CD14-positive monocyte (primary cell): Measurements from ENCODE around the gene KCNK1. TPM values are rescaled to one million over a fixed set of nuclear protein-coding genes. Genes with fewer than 3 reads are reported as not detected.

Experiments
- DNase-seq, 3 donors: peaks; one replicate each; pipeline ENCODE4 v3.0.0-alpha.2; 2011 to 2022
- H2AFZ ChIP-seq: 2 replicates; pipeline ENCODE4 v1.6.0; 2012; ENCODE audit warnings: mild to moderate bottlenecking, low read depth, low read length, inconsistent platforms; ENCODE audit not compliant: insufficient read depth, poor library complexity, severe bottlenecking
- H3K27ac ChIP-seq, 2 donors: 1 replicate in 1 of 2; 2 replicates in 1 of 2; pipeline ENCODE4 v1.5.1; 2012 to 2013; ENCODE audit warnings: low read length in 2 of 2, control low read depth in 1 of 2, inconsistent platforms in 1 of 2, low read depth in 1 of 2, mild to moderate bottlenecking in 1 of 2
- H3K27me3 ChIP-seq, 2 donors: one replicate each; pipeline versions ENCODE4 v1.6.0 to v1.6.1; 2011 to 2013; ENCODE audit warnings: low read length in 2 of 2; ENCODE audit not compliant: control insufficient read depth in 2 of 2, insufficient read depth in 2 of 2
- H3K36me3 ChIP-seq, 2 donors: replicated peaks in 1 of 2; 1 replicate in 1 of 2; 2 replicates in 1 of 2; pipeline versions ENCODE4 v1.5.1 to v1.6.1; 2012 to 2013; ENCODE audit warnings: low read length in 2 of 2, control low read depth in 1 of 2, inconsistent platforms in 1 of 2, mild to moderate bottlenecking in 1 of 2; ENCODE audit not compliant: insufficient read depth in 2 of 2, control insufficient read depth in 1 of 2
- H3K4me1 ChIP-seq, 2 donors: 1 replicate in 1 of 2; 2 replicates in 1 of 2; pipeline versions ENCODE4 v1.5.1 to v1.6.1; 2012 to 2013; ENCODE audit warnings: low read length in 2 of 2, control low read depth in 1 of 2, inconsistent platforms in 1 of 2, mild to moderate bottlenecking in 1 of 2, moderate library complexity in 1 of 2; ENCODE audit not compliant: insufficient read depth in 2 of 2, control insufficient read depth in 1 of 2
- H3K4me2 ChIP-seq: replicated peaks from 2 replicates; pipeline ENCODE3; 2012; ENCODE audit warnings: low read length, moderate library complexity, mild to moderate bottlenecking; ENCODE audit not compliant: poor library complexity, severe bottlenecking; ENCODE audit errors: extremely low read depth
- H3K4me3 ChIP-seq, 3 experiments: fragments of 200-600 bp in 1 of 3; sonication (generic) in 1 of 3; replicated peaks in 1 of 3; 1 replicate in 2 of 3; 2 replicates in 1 of 3; pipeline ENCODE4 v1.5.1; 2011 to 2013; ENCODE audit warnings: low read length in 3 of 3, mild to moderate bottlenecking in 3 of 3, control low read depth in 2 of 3, low read depth in 2 of 3, inconsistent platforms in 1 of 3, moderate library complexity in 1 of 3
- H3K79me2 ChIP-seq: 2 replicates; pipeline ENCODE4 v1.6.0; 2012; ENCODE audit warnings: mild to moderate bottlenecking, control low read depth, inconsistent platforms, low read length, moderate library complexity; ENCODE audit not compliant: insufficient read depth
- H3K9ac ChIP-seq: 2 replicates; pipeline ENCODE4 v1.6.0; 2017; ENCODE audit warnings: low read length, mild to moderate bottlenecking; ENCODE audit not compliant: insufficient read depth, poor library complexity, severe bottlenecking
- H3K9me3 ChIP-seq, 2 donors: replicated peaks in 1 of 2; 1 replicate in 1 of 2; 2 replicates in 1 of 2; pipeline versions ENCODE4 v1.5.1 to v1.6.1; 2012 to 2013; ENCODE audit warnings: low read length in 2 of 2, control low read depth in 1 of 2; ENCODE audit not compliant: control insufficient read depth in 1 of 2, insufficient read depth in 1 of 2
- H4K20me1 ChIP-seq: 2 replicates; pipeline ENCODE4 v1.6.0; 2012; ENCODE audit warnings: mild to moderate bottlenecking, low read length, control low read depth, moderate library complexity; ENCODE audit not compliant: insufficient read depth
- H3K27ac Mint-ChIP-seq, 7 donors: one replicate each; pipeline ENCODE4 v1.8.0; 2020; ENCODE audit warnings: mild to moderate bottlenecking in 7 of 7, mixed read lengths in 7 of 7, moderate library complexity in 6 of 7, inconsistent platforms in 2 of 7
- H3K27me3 Mint-ChIP-seq, 3 donors: one replicate each; pipeline ENCODE4 v1.8.0; 2021 to 2022; ENCODE audit warnings: low read depth in 3 of 3, mild to moderate bottlenecking in 3 of 3, mixed read lengths in 3 of 3, moderate library complexity in 3 of 3, inconsistent platforms in 1 of 3
- H3K36me3 Mint-ChIP-seq, 2 donors: one replicate each; pipeline ENCODE4 v1.8.0; 2020; ENCODE audit warnings: mixed read lengths in 2 of 2, inconsistent platforms in 1 of 2, mild to moderate bottlenecking in 1 of 2
- H3K4me1 Mint-ChIP-seq: one replicate; pipeline ENCODE4 v1.8.0; 2020; ENCODE audit warnings: mild to moderate bottlenecking, mixed read lengths
- H3K4me3 Mint-ChIP-seq, 2 donors: one replicate each; pipeline ENCODE4 v1.8.0; 2020; ENCODE audit warnings: mild to moderate bottlenecking in 2 of 2, mixed read lengths in 2 of 2, moderate library complexity in 1 of 2
- H3K9me3 Mint-ChIP-seq, 7 donors: one replicate each; pipeline ENCODE4 v1.8.0; 2020 to 2022; ENCODE audit warnings: mixed read lengths in 7 of 7, mild to moderate bottlenecking in 6 of 7, moderate library complexity in 6 of 7, inconsistent platforms in 2 of 7
- WGBS: methylation state at CpG from one replicate; pipeline ENCODE4 v1.1.5; 2013; ENCODE audit warnings: missing lambda C conversion rate; ENCODE audit not compliant: insufficient coverage; 5-methylcytosine and 5-hydroxymethylcytosine counted together
- intact Hi-C, 2 donors: fragments of 100-400 bp; cut with micrococcal nuclease; formaldehyde crosslinking; loops; one replicate each; pipeline versions ENCODE4 v1.15.0 to v1.15.1; 2023
- polyA plus RNA-seq, 3 donors: library from polyadenylated mRNA; depleted of rRNA in 1 of 3; unstranded in 2 of 3; stranded (reverse) in 1 of 3; fragments of 300-500 nt in 2 of 3; fragments of >200 nt in 1 of 3; fragmentation: Illumina TruSeq in 2 of 3; gene quantifications; 1 replicate in 2 of 3; 2 replicates in 1 of 3; pipeline ENCODE4 v1.2.3, GENCODE V29; 2012 to 2021
- TF ChIP-seq, protein P1 (sequence below): fragments of 200-600 bp; IDR thresholded peaks from one replicate; pipeline ENCODE4 v1.8.0; 2022; ENCODE audit warnings: antibody characterized with exemption, mild to moderate bottlenecking

Gene KCNK1
- polyA plus RNA-seq, 3 donors = not detected

DNA sequence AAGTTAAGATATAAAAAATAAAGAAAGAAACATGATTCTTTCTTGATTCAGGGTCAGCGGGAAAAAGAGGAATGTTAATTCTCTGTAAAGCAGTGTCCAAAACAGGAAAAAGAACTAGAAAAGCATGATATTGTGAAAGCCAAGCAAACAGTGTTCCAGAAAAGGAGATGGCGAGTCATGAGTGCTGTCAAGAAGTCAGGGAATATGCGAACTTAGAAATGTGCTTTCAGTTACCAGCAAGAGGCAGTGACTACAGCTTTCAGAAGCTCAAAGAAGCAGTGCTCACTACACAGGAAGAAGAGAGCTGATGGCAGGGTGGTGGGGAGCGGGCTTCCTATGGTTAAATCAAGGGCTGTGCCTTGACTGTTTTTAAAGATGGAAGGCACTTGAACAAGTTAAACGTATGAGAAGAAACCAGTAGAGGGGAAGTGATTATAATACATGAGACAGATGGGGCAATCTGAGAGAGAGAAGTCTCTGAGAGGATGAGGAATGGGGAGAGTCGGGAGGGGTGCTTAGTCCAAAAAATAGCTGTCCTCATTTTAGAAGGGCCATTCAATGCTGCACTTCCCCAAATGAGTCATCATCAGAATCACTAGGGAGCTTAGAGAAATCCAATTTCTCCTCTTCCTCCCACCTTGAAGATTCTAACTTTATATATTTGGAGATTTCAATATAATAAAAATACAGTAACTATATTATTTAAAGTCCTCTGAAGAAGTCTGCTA, 90.4 kb downstream of the KCNK1 start:
- TF ChIP-seq, protein P1, sequence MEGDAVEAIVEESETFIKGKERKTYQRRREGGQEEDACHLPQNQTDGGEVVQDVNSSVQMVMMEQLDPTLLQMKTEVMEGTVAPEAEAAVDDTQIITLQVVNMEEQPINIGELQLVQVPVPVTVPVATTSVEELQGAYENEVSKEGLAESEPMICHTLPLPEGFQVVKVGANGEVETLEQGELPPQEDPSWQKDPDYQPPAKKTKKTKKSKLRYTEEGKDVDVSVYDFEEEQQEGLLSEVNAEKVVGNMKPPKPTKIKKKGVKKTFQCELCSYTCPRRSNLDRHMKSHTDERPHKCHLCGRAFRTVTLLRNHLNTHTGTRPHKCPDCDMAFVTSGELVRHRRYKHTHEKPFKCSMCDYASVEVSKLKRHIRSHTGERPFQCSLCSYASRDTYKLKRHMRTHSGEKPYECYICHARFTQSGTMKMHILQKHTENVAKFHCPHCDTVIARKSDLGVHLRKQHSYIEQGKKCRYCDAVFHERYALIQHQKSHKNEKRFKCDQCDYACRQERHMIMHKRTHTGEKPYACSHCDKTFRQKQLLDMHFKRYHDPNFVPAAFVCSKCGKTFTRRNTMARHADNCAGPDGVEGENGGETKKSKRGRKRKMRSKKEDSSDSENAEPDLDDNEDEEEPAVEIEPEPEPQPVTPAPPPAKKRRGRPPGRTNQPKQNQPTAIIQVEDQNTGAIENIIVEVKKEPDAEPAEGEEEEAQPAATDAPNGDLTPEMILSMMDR = no peak
- Mint-ChIP-seq H3K9me3 (peaks cover 0 to 10% (median 2%) of the 10 kb centered on the region in 7 donors), H3K27me3 (peaks cover 0 to 5% (median 0%) of the 10 kb centered on the region in 3 donors), H3K4me3 (no peak overlapping the region), H3K4me1 (no peaks in the 10 kb centered on the region), H3K36me3 (no peaks in the 10 kb centered on the region), H3K27ac (no peak overlapping the region)
- Histone ChIP-seq H3K27me3 (no peaks in the 10 kb centered on the region), H3K4me1 (no peaks in the 10 kb centered on the region), H2AFZ (no peak overlapping the region), H3K79me2 (no peaks in the 10 kb centered on the region), H3K4me2 (no peak overlapping the region), H3K4me3 (no peak overlapping the region), H3K27ac (no peak overlapping the region), H4K20me1 (no peaks in the 10 kb centered on the region), H3K36me3 (no peaks in the 10 kb centered on the region), H3K9me3 (no peaks in the 10 kb centered on the region), H3K9ac (no peak overlapping the region)
- intact Hi-C loops = no loop called here
- no peak for DNase-seq
- 77% methylated on average over 5 of the region's 6 CpGs for WGBS

DNA sequence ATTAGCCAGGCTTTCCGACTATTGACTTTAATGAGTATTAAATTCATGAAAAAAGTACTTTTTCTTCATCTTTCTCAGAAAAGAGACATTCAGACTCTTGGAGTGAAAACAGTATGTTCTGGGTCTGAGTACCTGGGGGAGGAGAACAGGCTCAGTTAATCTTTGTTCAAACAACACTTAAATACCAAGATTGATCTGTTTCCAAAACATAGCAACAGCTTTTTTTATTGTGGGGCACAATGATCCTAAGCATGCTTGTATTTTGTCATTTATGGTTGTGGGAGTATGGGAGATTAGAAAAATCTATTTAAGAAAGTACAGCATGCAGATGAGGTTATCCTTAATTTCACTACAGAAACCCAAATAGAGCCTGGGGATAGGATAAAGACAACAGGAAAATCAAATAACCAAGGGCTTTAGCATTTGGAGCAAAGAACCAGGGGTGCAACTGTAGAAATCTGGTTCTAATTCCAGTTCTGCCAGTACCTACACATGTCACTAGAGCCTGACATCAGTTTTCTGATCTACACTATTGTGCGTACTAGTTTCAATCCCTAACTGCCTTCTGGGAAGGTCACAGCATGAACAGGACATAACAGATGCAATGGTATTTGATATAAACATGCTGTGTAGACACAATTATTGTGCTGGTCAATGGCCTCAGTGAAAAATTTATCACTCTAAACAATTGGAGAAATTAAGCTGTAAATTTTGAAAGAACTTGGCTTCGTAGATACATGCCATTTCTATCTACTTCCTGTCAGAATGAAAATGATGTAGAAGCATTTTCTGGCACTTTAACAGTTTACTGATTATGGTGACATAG, 91.2 kb downstream of the KCNK1 start:
- Histone ChIP-seq H3K4me1 (no peaks in the 10 kb centered on the region), H2AFZ (no peak overlapping the region), H3K9me3 (no peaks in the 10 kb centered on the region), H3K4me3 (no peak overlapping the region), H3K36me3 (no peaks in the 10 kb centered on the region), H3K9ac (no peak overlapping the region), H3K4me2 (no peak overlapping the region), H3K27ac (no peak overlapping the region), H4K20me1 (no peaks in the 10 kb centered on the region), H3K79me2 (no peaks in the 10 kb centered on the region), H3K27me3 (no peaks in the 10 kb centered on the region)
- Mint-ChIP-seq H3K4me1 (no peaks in the 10 kb centered on the region), H3K27ac (no peak overlapping the region), H3K27me3 (peaks cover 0 to 5% (median 0%) of the 10 kb centered on the region in 3 donors), H3K4me3 (no peak overlapping the region), H3K36me3 (no peaks in the 10 kb centered on the region), H3K9me3 (peaks cover 0 to 9% (median 2%) of the 10 kb centered on the region in 7 donors)
- TF ChIP-seq, protein P1 = no peak
- no CpG with 5 or more reads among the region's 3 CpGs for WGBS
- intact Hi-C loops = no loop called here
- DNase-seq = no peak
